GM12878 (cell line): ENCODE measurements around the gene CEP250. TPM values are rescaled to one million over a fixed set of nuclear protein-coding genes. Genes with fewer than 3 reads are reported as not detected.

Experiments
- ATAC-seq: fragments of 200-7000 bp; cut with Tn5 transposase; 3 replicates; pipeline ENCODE4 v1.9.1; 2020; ENCODE audit warnings: mild to moderate bottlenecking, moderate library complexity
- BruUV-seq: library from RNA; stranded (reverse); fragments of 400-500 nt; replicated peaks from 2 replicates; lab custom pipeline; 2021; lab: Mats Ljungman, UMichigan
- CTCF ChIA-PET: fragments of 300-600 bp; sonication (Branson Sonifier 250); formaldehyde crosslinking; extraction: SDS; loops from one replicate; lab custom pipeline; 2021; ENCODE audit warnings: inconsistent platforms; lab: Yijun Ruan, JAX
- POLR2A ChIA-PET: fragments of 350-600 bp; formaldehyde crosslinking; extraction: SDS; loops from one replicate; lab custom pipeline; 2021; ENCODE audit warnings: inconsistent platforms; lab: Charles Lee
- RAD21 ChIA-PET: fragments of 300-600 bp; sonication (Branson Sonifier 250); formaldehyde crosslinking; loops from one replicate; lab custom pipeline; 2023; ENCODE audit warnings: antibody characterized with exemption; ENCODE audit not compliant: unreplicated experiment; lab: Charles Lee
- SMC1A ChIA-PET: fragments of 300-600 bp; sonication (Branson Sonifier 250); formaldehyde crosslinking; loops from one replicate; lab custom pipeline; 2023; ENCODE audit not compliant: unreplicated experiment, uncharacterized antibody; lab: Charles Lee
- DNase-seq: peaks from one replicate; pipeline ENCODE4 v3.0.0-alpha.2; 2011; ENCODE audit warnings: low read depth, low spot score
- FAIRE-seq: peaks from 3 replicates; lab custom pipeline; 2011; peaks lifted over from hg19 to GRCh38; lab: Jason Lieb, UNC
- H2AFZ ChIP-seq: 2 replicates; pipeline ENCODE4 v1.6.0; 2011; ENCODE audit warnings: low read depth, low read length, control low read depth; ENCODE audit not compliant: control insufficient read depth
- H3K27ac ChIP-seq: 2 replicates; pipeline ENCODE4 v1.5.1; 2011; ENCODE audit warnings: control low read depth; ENCODE audit not compliant: control insufficient read depth, insufficient read depth
- H3K27me3 ChIP-seq, 2 experiments: replicated peaks in 1 of 2; 2 replicates each; pipeline versions ENCODE4 v1.6.0 to v1.6.1; 2011; ENCODE audit warnings: low read length in 1 of 2; ENCODE audit not compliant: control insufficient read depth in 2 of 2, insufficient read depth in 2 of 2
- H3K36me3 ChIP-seq, 2 experiments: 2 replicates each; pipeline ENCODE4 v1.5.1; 2011; ENCODE audit warnings: low read length in 1 of 2; ENCODE audit not compliant: control insufficient read depth in 2 of 2, insufficient read depth in 2 of 2
- H3K4me1 ChIP-seq: 2 replicates; pipeline ENCODE4 v1.6.1; 2011; ENCODE audit warnings: mild to moderate bottlenecking, low read length, moderate library complexity, mixed read lengths; ENCODE audit not compliant: control insufficient read depth, insufficient read depth
- H3K4me2 ChIP-seq: 2 replicates; pipeline ENCODE4 v1.6.0; 2011; ENCODE audit warnings: control low read depth; ENCODE audit not compliant: control insufficient read depth, insufficient read depth
- H3K4me3 ChIP-seq: fragments of 200-600 bp; sonication (generic); 2 replicates; pipeline ENCODE4 v1.5.1; 2016
- H3K79me2 ChIP-seq: 2 replicates; pipeline ENCODE4 v1.6.0; 2011; ENCODE audit warnings: low read length; ENCODE audit not compliant: control insufficient read depth, insufficient read depth
- H3K9ac ChIP-seq: 2 replicates; pipeline ENCODE4 v1.8.0; 2011; ENCODE audit warnings: low read length, control low read depth, mixed read lengths; ENCODE audit not compliant: control insufficient read depth, insufficient read depth
- H3K9me3 ChIP-seq: replicated peaks from 3 replicates; pipeline ENCODE4 v1.5.1; 2011; ENCODE audit warnings: mild to moderate bottlenecking, low read length; ENCODE audit not compliant: control insufficient read depth, insufficient read depth
- H4K20me1 ChIP-seq: 2 replicates; pipeline ENCODE4 v1.6.0; 2011; ENCODE audit not compliant: control insufficient read depth, insufficient read depth
- ASH2L ChIP-seq: fragments of 300-600, 200-600 bp; sonication (generic); IDR thresholded peaks from 2 replicates; pipeline ENCODE4 v1.6.1; 2017; ENCODE audit warnings: low read depth, mild to moderate bottlenecking, borderline replicate concordance
- ATF2 ChIP-seq: IDR thresholded peaks from 2 replicates; pipeline ENCODE4 v1.6.1; 2012; ENCODE audit warnings: low read length, inconsistent platforms
- CHD4 ChIP-seq: fragments of 200-600 bp; sonication (generic); IDR thresholded peaks from 2 replicates; pipeline ENCODE4 v1.6.1; 2016; ENCODE audit warnings: mild to moderate bottlenecking
- E2F8 ChIP-seq: fragments of 450-650 bp; IDR thresholded peaks from 2 replicates; pipeline ENCODE4 v1.6.1; 2018; ENCODE audit warnings: mild to moderate bottlenecking, low read depth, moderate library complexity; ENCODE audit not compliant: partially characterized antibody
- EP300 ChIP-seq, 2 experiments: fragments of 150-350 bp in 1 of 2; IDR thresholded peaks; 2 replicates each; pipeline ENCODE4 v1.6.1; 2011 to 2012; ENCODE audit warnings: low read depth in 2 of 2, low read length in 2 of 2, borderline replicate concordance in 1 of 2, improper control_type of control experiment in 1 of 2, inconsistent platforms in 1 of 2; ENCODE audit not compliant: control insufficient read depth in 1 of 2
- EZH2 ChIP-seq: IDR thresholded peaks from 2 replicates; pipeline ENCODE4 v1.6.1; 2012; ENCODE audit warnings: low read depth, mild to moderate bottlenecking, control low read depth, inconsistent platforms, low read length, borderline replicate concordance; ENCODE audit not compliant: control insufficient read depth
- FOXM1 ChIP-seq: IDR thresholded peaks from 2 replicates; pipeline ENCODE4 v1.6.1; 2012; ENCODE audit warnings: low read depth, mild to moderate bottlenecking, inconsistent platforms, low read length, moderate library complexity
- KLF5 ChIP-seq: fragments of 450-650 bp; IDR thresholded peaks from 2 replicates; pipeline ENCODE4 v1.6.1; 2014; ENCODE audit warnings: mild to moderate bottlenecking; ENCODE audit not compliant: partially characterized antibody
- MAX ChIP-seq: IDR thresholded peaks from 2 replicates; pipeline ENCODE4 v1.6.1; 2012; ENCODE audit warnings: low read depth, low read length, improper control_type of control experiment
- NR2C2 ChIP-seq: IDR thresholded peaks from 2 replicates; pipeline ENCODE4 v1.6.1; 2011; ENCODE audit warnings: borderline replicate concordance, low read depth; ENCODE audit not compliant: control insufficient read depth, insufficient read length
- PML ChIP-seq: IDR thresholded peaks from 2 replicates; pipeline ENCODE4 v1.6.1; 2012; ENCODE audit warnings: low read length, inconsistent platforms
- RBBP5 ChIP-seq: fragments of 200-600 bp; sonication (generic); conservative IDR thresholded peaks from 2 replicates; pipeline ENCODE4 v1.6.1; 2016
- RELA ChIP-seq: fragments of 450-650 bp; IDR thresholded peaks from 2 replicates; pipeline ENCODE4 v1.8.0; 2014; ENCODE audit warnings: borderline replicate concordance; ENCODE audit not compliant: partially characterized antibody
- SIX5 ChIP-seq: IDR thresholded peaks from 2 replicates; pipeline ENCODE4 v1.6.1; 2011; ENCODE audit warnings: mild to moderate bottlenecking, low read depth, low read length, moderate library complexity; ENCODE audit not compliant: severe bottlenecking
- SPI1 ChIP-seq: IDR thresholded peaks from 2 replicates; pipeline ENCODE4 v1.6.1; 2011; ENCODE audit warnings: low read depth, mild to moderate bottlenecking, low read length, moderate library complexity, borderline replicate concordance; ENCODE audit not compliant: insufficient read depth
- YBX1 ChIP-seq: fragments of 450-650 bp; IDR thresholded peaks from 2 replicates; pipeline ENCODE4 v1.6.1; 2016; ENCODE audit warnings: antibody characterized with exemption
- WGBS: methylation state at CpG from one replicate; pipeline ENCODE4 v1.1.6; 2016; ENCODE audit warnings: low lambda C conversion rate; ENCODE audit not compliant: insufficient replicate concordance, insufficient coverage; ENCODE audit errors: missing lambda C conversion rate; 5-methylcytosine and 5-hydroxymethylcytosine counted together
- in situ Hi-C: fragments of 300-500 bp; cut with MboI; formaldehyde crosslinking; loops from 9 replicates; pipeline ENCODE4 v1.14.3; 2018; ENCODE audit warnings: mixed read lengths
- intact Hi-C: fragments of 100-400 bp; cut with micrococcal nuclease; formaldehyde crosslinking; loops from one replicate; pipeline ENCODE4 v1.14.2; 2022; ENCODE audit not compliant: unreplicated experiment
- polyA plus RNA-seq, 11 experiments: library from polyadenylated mRNA; depleted of rRNA in 4 of 11; unstranded in 6 of 11; stranded (reverse) in 5 of 11; fragments of >200 nt; fragmentation: Nextera tagmentation in 4 of 11; fragmentation: Illumina TruSeq in 1 of 11; extraction: Ambion mirVana in 4 of 11; extraction: Trizol in 1 of 11; gene quantifications; 1 replicate in 1 of 11; 2 replicates in 10 of 11; pipeline versions ENCODE4 v1.2.1 to v1.2.3, GENCODE V29; 2011 to 2016; ENCODE audit warnings: inconsistent platforms in 2 of 11, missing spikeins in 2 of 11, low read depth in 1 of 11
- total RNA-seq, 4 experiments: library from RNA; depleted of rRNA in 3 of 4; stranded (reverse); fragments of >200 nt in 3 of 4; fragmentation: Illumina TruSeq in 1 of 4; extraction: Trizol in 1 of 4; gene quantifications; 2 replicates each; pipeline versions ENCODE4 v1.2.1 to v1.2.3, GENCODE V29; 2013 to 2021

CEP250 gene
- total and polyA plus RNA-seq, 10 of the 15 experiments (the other 5 are each of a cell fraction or from before 2014, with no cell fraction given), result 2.4 to 41.6 (median 25.7) TPM

GRCh38 chr20:35467339-35468224 lies 12.2 kb downstream of the CEP250 start:
- no peak for FAIRE-seq
- H4K20me1 ChIP-seq, result no peaks in the 10 kb centered on the region
- no peak overlapping the region for H3K4me2 ChIP-seq
- peaks cover 5% of the 10 kb centered on the region; the same call in 1 of the 2 replicates for H3K4me1 ChIP-seq
- H2AFZ ChIP-seq, result no peak overlapping the region
- 91% methylated on average over 8 of the region's 9 CpGs for WGBS
- SMC1A ChIA-PET, result interaction anchor here (1.1 kb wide), 1 partner anchor 236 kb away, joined by 3 read pairs; no protein-coding TSS in a partner anchor
- POLR2A ChIA-PET, result interaction anchor here (1.4 kb wide), 1 partner anchor 20 kb away, joined by 4 read pairs; no protein-coding TSS in a partner anchor
- no peak overlapping the region for H3K4me3 ChIP-seq
- TF ChIP-seq KLF5 (no peak), YBX1 (no peak), PML (no peak), RELA (no peak), FOXM1 (no peak), SIX5 (no peak), RBBP5 (no peak), E2F8 (no peak), NR2C2 (no peak), MAX (no peak), SPI1 (no peak), EP300 (IDR thresholded peaks at IDR 0.05; ENCODE audit: borderline replicate concordance in 1 of 2, control insufficient read depth in 1 of 2, low read depth in 2 of 2, low read length in 2 of 2) (no peak), ATF2 (no peak), ASH2L (no peak), CHD4 (no peak), EZH2 (no peak)
- H3K9me3 ChIP-seq, result no peaks in the 10 kb centered on the region
- no peaks in the 10 kb centered on the region for H3K79me2 ChIP-seq
- H3K9ac ChIP-seq, result no peak overlapping the region
- no peak for ATAC-seq
- H3K36me3 ChIP-seq, result peaks cover 0 to 3% of the 10 kb centered on the region in 2 experiments; a peak in 3 of 4 replicates
- DNase-seq, result no peak
- intact Hi-C loops (loop anchor here (10.0 kb wide), 1 partner anchor 147 kb away; the partner anchor contains the start of gene SPAG4), in situ Hi-C loops (no loop called here)
- CTCF ChIA-PET, result interaction anchor here (1.2 to 5.1 kb wide), 4 partner anchors 11 to 415 kb away, joined by 4 to 39 read pairs (median 4); partner anchors contain the start of gene CEP250
- BruUV-seq, result no TSS peak
- no peak overlapping the region for H3K27ac ChIP-seq
- H3K27me3 ChIP-seq, result no peaks in the 10 kb centered on the region
- RAD21 ChIA-PET, result interaction anchor here (1.3 kb wide), 1 partner anchor 417 kb away, joined by 3 read pairs; no protein-coding TSS in a partner anchor
